GM18909 (cell line): Measurements from ENCODE around the gene PALM3.

ENCODE experiments used
- ATAC-seq: cut with Tn5 transposase; IDR thresholded peaks from one replicate; pipeline ENCODE4 v1.9.1; 2021; ENCODE audit warnings: mild to moderate bottlenecking; ENCODE audit not compliant: unreplicated experiment, poor library complexity

Gene PALM3

GRCh38 chr19:14061751-14062557, at the start of gene PALM3:
TSS of gene PALM3 (minus strand) at chr19:14062076. CDS start at chr19:14061980, 96 bp downstream.
- ATAC-seq: no peak

- no peak for ATAC-seq
Measured at GRCh38 chr19:14111486-14111885, 49.6 kb upstream of the PALM3 start.

GRCh38 chr19:14110650-14111049, 48.8 kb upstream of the PALM3 start:
- no peak for ATAC-seq

GRCh38 chr19:14107581-14108461, 45.9 kb upstream of the PALM3 start:
- no peak for ATAC-seq

GRCh38 chr19:14106840-14107239, 45.0 kb upstream of the PALM3 start:
- ATAC-seq: no peak

GRCh38 chr19:14105680-14106079, 43.8 kb upstream of the PALM3 start:
- ATAC-seq: no peak

- no peak for ATAC-seq
Measured at GRCh38 chr19:14103310-14103709, 41.4 kb upstream of the PALM3 start.

- ATAC-seq: no peak
Measured at GRCh38 chr19:14102756-14103155, 40.9 kb upstream of the PALM3 start.

GRCh38 chr19:14102102-14102696, 40.3 kb upstream of the PALM3 start:
- no peak for ATAC-seq

GRCh38 chr19:14101003-14101545, 39.2 kb upstream of the PALM3 start:
- no peak for ATAC-seq

- no peak for ATAC-seq
Measured at GRCh38 chr19:14097532-14098151, 35.8 kb upstream of the PALM3 start.

GRCh38 chr19:14096272-14096992, 34.6 kb upstream of the PALM3 start:
- no peak for ATAC-seq

- ATAC-seq: no peak
Measured at GRCh38 chr19:14094854-14095253, 33.0 kb upstream of the PALM3 start.

- ATAC-seq: no peak
Measured at GRCh38 chr19:14093117-14093823, 31.4 kb upstream of the PALM3 start.

GRCh38 chr19:14091813-14092462, 30.1 kb upstream of the PALM3 start:
- peak; percentile 22 for ATAC-seq

- peak; percentile 58 for ATAC-seq
Measured at GRCh38 chr19:14091081-14091812, 29.4 kb upstream of the PALM3 start.

- ATAC-seq: peak; percentile 47
Measured at GRCh38 chr19:14090509-14091080, 28.7 kb upstream of the PALM3 start, which contains the start of gene SAMD1. TSS of gene SAMD1 (minus strand) at chr19:14090751.
